ENCODE results near the gene FAM161A. TPM values are rescaled to one million over a fixed set of nuclear protein-coding genes. Genes with fewer than 3 reads are reported as not detected.
"Not testable (repeated sequence)": the region's sequence is repeated elsewhere in the genome, so short reads cannot be mapped to it uniquely, and the experiment has no call there.

The FAM161A gene
- total RNA-seq, 6 experiments from 2014 or later = 0.64 to 2.2 (median 1.1) TPM

- intact Hi-C loops (cut with DNase I) = no loop called here
- Histone ChIP-seq H3K27me3 (no peaks in the 10 kb centered on the region), H3K36me3 (no peaks in the 10 kb centered on the region), H3K4me3 (no peak overlapping the region), H3K27ac (no peak overlapping the region), H3K9me3 (no peaks in the 10 kb centered on the region), H3K4me1 (no peaks in the 10 kb centered on the region)
- ATAC-seq (no peak), DNase-seq (no peak)
- WGBS (ENCODE audit: insufficient coverage, low coverage, low lambda C conversion rate, missing lambda C conversion rate) = 84% methylated on average over 2 of the region's 2 CpGs
- TF ChIP-seq CTCF (IDR thresholded peaks at IDR 0.05) (no peak), POLR2A (IDR thresholded peaks at IDR 0.05) (no peak)
Measured at GRCh38 chr2:61822255-61822654, 31.6 kb downstream of the FAM161A start.

- 65% methylated on average over 16 of the region's 20 CpGs for WGBS (ENCODE audit: insufficient coverage, low coverage, low lambda C conversion rate, missing lambda C conversion rate)
- no peak overlapping the region for H3K4me3 ChIP-seq
- no peak for DNase-seq
Measured at GRCh38 chr2:61816480-61817355, 37.1 kb downstream of the FAM161A start.

GRCh38 chr2:61814539-61815160 is 39.2 kb downstream of the FAM161A start:
- DNase-seq = no peak
- TF ChIP-seq POLR2A (IDR thresholded peaks at IDR 0.05) (no peak), CTCF (IDR thresholded peaks at IDR 0.05) (no peak)
- H3K9me3 ChIP-seq = no peaks in the 10 kb centered on the region
- WGBS (ENCODE audit: insufficient coverage, low coverage, low lambda C conversion rate, missing lambda C conversion rate) = 74% methylated on average over 5 of the region's 6 CpGs
- H3K27ac ChIP-seq = no peak overlapping the region
- H3K27me3 ChIP-seq = no peaks in the 10 kb centered on the region
- no peaks in the 10 kb centered on the region for H3K4me1 ChIP-seq
- H3K36me3 ChIP-seq = no peaks in the 10 kb centered on the region
- no peak for ATAC-seq
- intact Hi-C loops (cut with DNase I) = no loop called here
- H3K4me3 ChIP-seq = no peak overlapping the region

More at GRCh38 chr2:61816480-61817355, 37.1 kb downstream of the FAM161A start:
- Histone ChIP-seq H3K27ac (no peak overlapping the region), H3K9me3 (no peaks in the 10 kb centered on the region), H3K4me1 (no peaks in the 10 kb centered on the region), H3K27me3 (no peaks in the 10 kb centered on the region), H3K36me3 (no peaks in the 10 kb centered on the region)
- TF ChIP-seq POLR2A (IDR thresholded peaks at IDR 0.05) = no peak
- TF ChIP-seq CTCF (IDR thresholded peaks at IDR 0.05) = no peak
- intact Hi-C loops (cut with DNase I) = no loop called here
- no peak for ATAC-seq

GRCh38 chr2:61813314-61813713 is 40.5 kb downstream of the FAM161A start:
- H3K27ac ChIP-seq; H3K4me1 ChIP-seq; intact Hi-C loops (cut with DNase I); DNase-seq; ATAC-seq; H3K9me3 ChIP-seq; H3K36me3 ChIP-seq; H3K27me3 ChIP-seq; H3K4me3 ChIP-seq: not testable (repeated sequence)
- WGBS (ENCODE audit: insufficient coverage, low coverage, low lambda C conversion rate, missing lambda C conversion rate) = 68% methylated on average over 3 of the region's 3 CpGs

- no peaks in the 10 kb centered on the region for H3K4me1 ChIP-seq
- no peak for TF ChIP-seq POLR2A (IDR thresholded peaks at IDR 0.05)
- no peak for TF ChIP-seq CTCF (IDR thresholded peaks at IDR 0.05)
- no peak overlapping the region for H3K27ac ChIP-seq
- H3K27me3 ChIP-seq = no peaks in the 10 kb centered on the region
- intact Hi-C loops (cut with DNase I) = no loop called here
- H3K9me3 ChIP-seq = no peaks in the 10 kb centered on the region
- no peak overlapping the region for H3K4me3 ChIP-seq
- WGBS (ENCODE audit: insufficient coverage, low coverage, low lambda C conversion rate, missing lambda C conversion rate) = 72% methylated on average over 3 of the region's 3 CpGs
- DNase-seq (no peak), ATAC-seq (no peak)
- no peaks in the 10 kb centered on the region for H3K36me3 ChIP-seq
Measured at GRCh38 chr2:61811821-61812220, 42.0 kb downstream of the FAM161A start.

GRCh38 chr2:61810203-61810602 is 43.7 kb downstream of the FAM161A start:
- H3K27ac ChIP-seq; DNase-seq; H3K4me3 ChIP-seq; ATAC-seq; H3K27me3 ChIP-seq; H3K36me3 ChIP-seq; intact Hi-C loops (cut with DNase I); H3K9me3 ChIP-seq; H3K4me1 ChIP-seq: not testable (repeated sequence)
- 60% methylated on average over 1 of the region's 1 CpG for WGBS (ENCODE audit: insufficient coverage, low coverage, low lambda C conversion rate, missing lambda C conversion rate)

GRCh38 chr2:61808693-61809092 is 45.2 kb downstream of the FAM161A start:
- intact Hi-C loops (cut with DNase I); H3K9me3 ChIP-seq; DNase-seq; H3K36me3 ChIP-seq; H3K4me1 ChIP-seq; H3K27ac ChIP-seq; H3K4me3 ChIP-seq; ATAC-seq; H3K27me3 ChIP-seq: not testable (repeated sequence)
- WGBS (ENCODE audit: insufficient coverage, low coverage, low lambda C conversion rate, missing lambda C conversion rate) = 78% methylated on average over 3 of the region's 5 CpGs

Data from right lobe of liver (tissue), 6 donors.